Esophagus muscularis mucosa (tissue), 4 donors: ENCODE measurements around the gene UEVLD.

Experiments used
- EP300 ChIP-seq: sonication (generic); formaldehyde crosslinking; IDR thresholded peaks from one replicate; pipeline ENCODE4 v1.6.1; 2017; ENCODE audit warnings: antibody characterized with exemption
- POLR2A ChIP-seq: fragments of 450-650 bp; IDR thresholded peaks from one replicate; pipeline ENCODE4 v1.6.1; 2017; ENCODE audit warnings: antibody characterized with exemption, moderate library complexity, mild to moderate bottlenecking, low read depth
- POLR2AphosphoS5 ChIP-seq, 2 donors: sonication (generic); formaldehyde crosslinking; IDR thresholded peaks; one replicate each; pipeline ENCODE4 v1.6.1; 2017; ENCODE audit warnings: antibody characterized with exemption in 2 of 2
- TF ChIP-seq, protein P1 (sequence below), 3 experiments: fragments of 200-600 bp in 2 of 3; fragments of 450-650 bp in 1 of 3; sonication (generic) in 2 of 3; IDR thresholded peaks; one replicate each; pipeline ENCODE4 v1.5.1; 2017 to 2019; ENCODE audit warnings: antibody characterized with exemption in 3 of 3, mild to moderate bottlenecking in 2 of 3, moderate library complexity in 1 of 3

DNA sequence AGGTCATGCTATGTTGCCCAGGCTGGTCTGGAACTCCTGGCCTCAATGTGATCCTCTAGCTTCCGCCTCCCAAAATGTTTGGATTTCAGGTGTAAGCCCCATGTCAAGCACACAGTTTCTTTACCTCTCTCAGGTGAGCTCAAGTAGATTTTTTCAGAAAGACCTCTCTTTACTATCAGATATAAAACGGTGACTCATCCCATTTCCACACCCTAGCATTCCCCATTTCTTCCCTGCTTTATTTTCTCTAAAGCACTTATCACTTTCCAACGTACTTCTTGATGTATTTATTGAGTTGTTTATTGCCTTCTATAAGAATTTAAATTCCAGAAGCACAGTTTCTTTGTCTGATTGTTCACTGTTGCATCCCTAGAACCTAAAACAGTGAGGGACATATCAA is 65.5 kb downstream of the UEVLD start:
- TF ChIP-seq EP300 (no peak), POLR2A (no peak), POLR2AphosphoS5 (IDR thresholded peaks at IDR 0.05) (no peak)
- TF ChIP-seq, protein P1, sequence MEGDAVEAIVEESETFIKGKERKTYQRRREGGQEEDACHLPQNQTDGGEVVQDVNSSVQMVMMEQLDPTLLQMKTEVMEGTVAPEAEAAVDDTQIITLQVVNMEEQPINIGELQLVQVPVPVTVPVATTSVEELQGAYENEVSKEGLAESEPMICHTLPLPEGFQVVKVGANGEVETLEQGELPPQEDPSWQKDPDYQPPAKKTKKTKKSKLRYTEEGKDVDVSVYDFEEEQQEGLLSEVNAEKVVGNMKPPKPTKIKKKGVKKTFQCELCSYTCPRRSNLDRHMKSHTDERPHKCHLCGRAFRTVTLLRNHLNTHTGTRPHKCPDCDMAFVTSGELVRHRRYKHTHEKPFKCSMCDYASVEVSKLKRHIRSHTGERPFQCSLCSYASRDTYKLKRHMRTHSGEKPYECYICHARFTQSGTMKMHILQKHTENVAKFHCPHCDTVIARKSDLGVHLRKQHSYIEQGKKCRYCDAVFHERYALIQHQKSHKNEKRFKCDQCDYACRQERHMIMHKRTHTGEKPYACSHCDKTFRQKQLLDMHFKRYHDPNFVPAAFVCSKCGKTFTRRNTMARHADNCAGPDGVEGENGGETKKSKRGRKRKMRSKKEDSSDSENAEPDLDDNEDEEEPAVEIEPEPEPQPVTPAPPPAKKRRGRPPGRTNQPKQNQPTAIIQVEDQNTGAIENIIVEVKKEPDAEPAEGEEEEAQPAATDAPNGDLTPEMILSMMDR (IDR thresholded peaks at IDR 0.05): no peak
